Measurements from ENCODE around the gene TMEM240. TPM values are rescaled to one million over a fixed set of nuclear protein-coding genes. Genes with fewer than 3 reads are reported as not detected.

Gene TMEM240
- total and polyA plus RNA-seq, 10 of the 15 experiments (the other 5 are each of a cell fraction or from before 2014, with no cell fraction given) = 0.17 to 0.49 TPM; not detected in 8

GRCh38 chr1:1547011-1547410, 6.6 kb upstream of the TMEM240 start:
- in situ Hi-C loops (cut with MboI) (no loop called here), intact Hi-C loops (cut with micrococcal nuclease; ENCODE audit: unreplicated experiment) (no loop called here)
- ChIA-PET SMC1A (ENCODE audit: uncharacterized antibody, unreplicated experiment) (no interaction called here), CTCF (no interaction called here), RAD21 (ENCODE audit: unreplicated experiment) (no interaction called here), POLR2A (no interaction called here)
- BruUV-seq (replicated peaks) = no TSS peak
- TF ChIP-seq ZBTB33 (IDR thresholded peaks at IDR 0.05) = no peak
- TF ChIP-seq RUNX3 (IDR thresholded peaks at IDR 0.05; ENCODE audit: low read length) = no peak
- TF ChIP-seq PAX5 (IDR thresholded peaks at IDR 0.05; ENCODE audit: borderline replicate concordance, low read depth, low read length) = no peak
- TF ChIP-seq CEBPB (IDR thresholded peaks at IDR 0.05; ENCODE audit: borderline replicate concordance in 1 of 2, low read depth in 2 of 2, low read length in 2 of 2) = no peak
- no peak for TF ChIP-seq JUNB (IDR thresholded peaks at IDR 0.05)
- no peak for TF ChIP-seq TCF7 (IDR thresholded peaks at IDR 0.05; ENCODE audit: borderline replicate concordance)
- TF ChIP-seq CEBPZ (IDR thresholded peaks at IDR 0.05; ENCODE audit: low read depth, low read length) = no peak
- no peak for TF ChIP-seq TARDBP (IDR thresholded peaks at IDR 0.05; ENCODE audit: borderline replicate concordance)
- no peak for TF ChIP-seq SREBF1 (IDR thresholded peaks at IDR 0.05; ENCODE audit: low read length)
- TF ChIP-seq YBX1 (IDR thresholded peaks at IDR 0.05) = no peak
- no peak for TF ChIP-seq BCL3 (IDR thresholded peaks at IDR 0.05; ENCODE audit: borderline replicate concordance, insufficient read depth, low read depth, low read length, poor library complexity, severe bottlenecking)
- TF ChIP-seq ATF2 (IDR thresholded peaks at IDR 0.05; ENCODE audit: low read length) = no peak
- WGBS (ENCODE audit: insufficient coverage, insufficient replicate concordance, low lambda C conversion rate, missing lambda C conversion rate) = 98% methylated on average over 9 of the region's 9 CpGs
- Histone ChIP-seq H3K36me3 (ENCODE audit: control insufficient read depth in 2 of 2, insufficient read depth in 2 of 2, low read length in 1 of 2) (no peaks in the 10 kb centered on the region; a peak in 2 of 4 replicates), H4K20me1 (ENCODE audit: control insufficient read depth, insufficient read depth) (no peaks in the 10 kb centered on the region), H2AFZ (ENCODE audit: control insufficient read depth, low read depth, low read length) (no peak overlapping the region), H3K9ac (ENCODE audit: control insufficient read depth, insufficient read depth, low read length) (no peak overlapping the region), H3K27ac (ENCODE audit: control insufficient read depth, insufficient read depth) (no peak overlapping the region), H3K9me3 (replicated peaks; ENCODE audit: control insufficient read depth, insufficient read depth, low read length) (no peaks in the 10 kb centered on the region), H3K4me3 (no peak overlapping the region), H3K79me2 (ENCODE audit: control insufficient read depth, insufficient read depth, low read length) (no peaks in the 10 kb centered on the region), H3K27me3 (replicated peaks in 1 of 2; ENCODE audit: control insufficient read depth in 2 of 2, insufficient read depth in 2 of 2, low read length in 1 of 2) (no peaks in the 10 kb centered on the region), H3K4me2 (ENCODE audit: control insufficient read depth, insufficient read depth) (no peak overlapping the region), H3K4me1 (ENCODE audit: control insufficient read depth, insufficient read depth, low read length) (no peaks in the 10 kb centered on the region)
- no peak for ATAC-seq
- no peak for DNase-seq (ENCODE audit: low read depth, low spot score)
- no peak for FAIRE-seq

Data from GM12878 (cell line).